GM19438 (cell line): ENCODE results near the gene PPFIBP1.
"Not testable (repeated sequence)": the region's sequence is repeated elsewhere in the genome, so short reads cannot be mapped to it uniquely, and the experiment has no call there.

Source experiments
- ATAC-seq: cut with Tn5 transposase; IDR thresholded peaks from one replicate; pipeline ENCODE4 v1.9.1; 2021; ENCODE audit warnings: low read depth; ENCODE audit not compliant: unreplicated experiment

The PPFIBP1 gene

DNA sequence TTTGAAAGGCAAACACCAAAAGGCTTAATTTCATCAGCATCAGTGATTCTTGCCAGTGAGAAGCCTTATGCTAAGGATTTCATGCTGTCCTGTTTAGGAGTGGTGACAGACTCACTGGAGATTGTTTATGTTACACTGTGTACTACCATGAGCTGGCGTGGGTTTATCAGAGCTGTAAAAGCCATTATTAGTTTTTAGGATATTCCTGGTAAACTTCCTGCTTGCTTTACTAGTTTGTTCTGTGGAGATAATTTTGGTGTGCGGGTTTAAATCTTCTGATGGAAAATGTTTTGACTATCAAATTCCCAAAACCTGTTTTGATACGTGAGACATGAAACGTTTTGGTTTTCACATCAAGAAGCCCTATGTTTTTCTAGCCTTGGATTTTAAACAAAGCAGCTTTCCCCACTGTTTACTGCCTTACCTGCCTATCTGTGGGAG, 15.2 kb downstream of the PPFIBP1 start:
- no peak for ATAC-seq

DNA sequence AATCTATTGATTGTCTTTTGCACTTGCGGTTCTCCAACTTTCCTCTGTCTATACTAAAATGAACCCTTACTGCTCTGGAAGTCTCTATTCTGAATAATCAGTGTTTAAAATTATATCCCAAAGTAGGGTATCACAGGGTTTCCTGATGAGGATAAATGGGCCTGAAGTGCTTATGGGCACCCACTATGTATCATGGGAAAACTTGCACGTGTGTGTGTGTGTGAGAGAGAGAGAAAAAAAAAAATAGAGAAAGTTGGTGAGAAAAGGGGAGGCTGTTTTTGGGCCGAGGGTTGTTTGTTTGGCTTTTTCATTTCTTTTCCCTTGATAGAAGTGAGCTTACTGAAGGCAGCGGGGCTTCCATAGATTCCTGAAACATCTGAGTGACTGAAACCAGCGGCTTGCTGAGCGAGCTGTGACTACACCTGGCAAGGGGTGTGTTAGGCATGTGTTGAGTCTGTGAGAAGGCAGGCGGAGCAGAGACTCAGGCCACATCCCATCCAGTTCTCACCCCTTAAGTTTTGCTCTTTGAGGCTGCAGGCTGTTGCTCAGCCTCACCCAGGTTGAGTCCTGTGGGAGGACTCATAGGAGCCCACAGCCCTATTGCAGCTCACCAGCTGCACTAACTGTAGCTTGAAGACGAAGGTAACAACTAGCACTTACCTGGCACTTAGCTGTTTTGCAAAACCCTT, 17.2 kb downstream of the PPFIBP1 start:
- no peak for ATAC-seq

DNA sequence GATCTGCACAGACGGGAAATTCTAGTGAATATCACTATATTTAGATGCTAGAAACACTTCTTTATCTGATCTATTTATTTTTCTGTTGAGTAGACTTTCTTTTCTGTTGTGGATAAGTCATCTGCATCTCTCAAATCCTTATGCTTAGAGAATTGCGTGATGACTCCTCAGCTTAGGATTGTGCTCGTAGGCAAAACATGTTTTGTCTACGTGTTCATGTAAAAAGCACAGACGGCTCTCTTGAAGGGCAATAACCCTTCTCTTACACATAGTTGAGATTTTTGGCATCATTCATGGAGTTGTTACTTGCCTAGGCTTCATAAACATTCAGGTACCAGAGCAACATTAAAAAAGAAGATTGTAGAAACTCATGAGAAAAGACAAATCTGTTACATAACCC, 18.6 kb downstream of the PPFIBP1 start:
- no peak for ATAC-seq

DNA sequence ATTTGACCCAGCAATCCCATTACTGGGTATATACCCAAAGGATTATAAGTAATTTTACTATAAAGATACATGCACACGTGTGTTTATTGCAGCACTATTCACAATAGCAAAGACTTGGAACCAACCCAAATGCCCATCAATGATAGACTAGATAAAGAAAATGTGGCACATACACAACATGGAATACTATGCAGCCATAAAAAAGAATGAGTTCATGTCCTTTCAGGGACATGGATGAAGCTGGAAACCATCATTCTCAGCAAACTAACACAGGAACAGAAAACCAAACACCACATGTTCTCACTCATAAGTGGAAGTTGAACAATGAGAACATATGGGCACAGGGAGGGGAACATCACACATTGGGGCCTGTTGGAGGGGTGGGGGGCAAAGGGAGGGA, 20.9 kb downstream of the PPFIBP1 start:
- ATAC-seq, result not testable (repeated sequence)

DNA sequence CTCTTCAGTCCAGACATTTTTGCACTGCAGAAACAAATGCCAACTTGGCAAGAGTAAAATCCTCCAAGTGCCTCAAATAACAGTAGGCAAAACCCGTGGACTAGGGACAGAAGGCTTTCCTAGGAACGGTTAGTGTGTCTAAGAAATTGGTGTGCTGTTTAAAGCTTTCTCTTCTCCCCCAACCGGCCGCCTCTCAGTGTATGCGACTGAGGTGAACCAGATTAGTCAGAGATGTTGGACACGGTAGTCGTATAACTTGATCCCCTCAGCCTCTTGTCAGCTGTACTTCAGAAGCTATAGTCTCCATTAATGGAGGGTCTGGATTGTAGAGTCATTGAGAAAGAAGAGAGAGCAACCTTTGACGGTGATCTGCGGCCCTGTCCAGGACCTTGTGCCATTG, 21.7 kb downstream of the PPFIBP1 start:
- ATAC-seq, result no peak

DNA sequence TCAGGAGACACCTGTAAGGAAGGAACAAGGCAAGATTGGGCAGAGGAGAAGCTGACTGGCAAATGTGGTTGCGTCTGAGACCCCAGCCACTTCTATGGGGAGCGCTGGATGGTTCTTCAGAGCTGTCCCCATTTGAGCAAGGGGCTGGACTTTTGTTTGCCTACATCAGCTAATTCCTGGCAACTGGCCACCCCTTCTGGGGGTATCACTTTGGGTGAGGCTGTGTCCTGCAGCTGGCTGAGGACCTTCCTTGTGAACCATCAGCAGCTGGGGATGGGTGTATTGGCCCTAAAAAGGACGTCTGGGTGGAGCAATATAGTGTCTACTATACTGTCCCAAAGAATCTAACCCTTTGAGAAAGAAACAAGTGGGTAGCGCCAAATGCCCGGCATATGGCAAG, 23.6 kb downstream of the PPFIBP1 start:
- ATAC-seq, result no peak

DNA sequence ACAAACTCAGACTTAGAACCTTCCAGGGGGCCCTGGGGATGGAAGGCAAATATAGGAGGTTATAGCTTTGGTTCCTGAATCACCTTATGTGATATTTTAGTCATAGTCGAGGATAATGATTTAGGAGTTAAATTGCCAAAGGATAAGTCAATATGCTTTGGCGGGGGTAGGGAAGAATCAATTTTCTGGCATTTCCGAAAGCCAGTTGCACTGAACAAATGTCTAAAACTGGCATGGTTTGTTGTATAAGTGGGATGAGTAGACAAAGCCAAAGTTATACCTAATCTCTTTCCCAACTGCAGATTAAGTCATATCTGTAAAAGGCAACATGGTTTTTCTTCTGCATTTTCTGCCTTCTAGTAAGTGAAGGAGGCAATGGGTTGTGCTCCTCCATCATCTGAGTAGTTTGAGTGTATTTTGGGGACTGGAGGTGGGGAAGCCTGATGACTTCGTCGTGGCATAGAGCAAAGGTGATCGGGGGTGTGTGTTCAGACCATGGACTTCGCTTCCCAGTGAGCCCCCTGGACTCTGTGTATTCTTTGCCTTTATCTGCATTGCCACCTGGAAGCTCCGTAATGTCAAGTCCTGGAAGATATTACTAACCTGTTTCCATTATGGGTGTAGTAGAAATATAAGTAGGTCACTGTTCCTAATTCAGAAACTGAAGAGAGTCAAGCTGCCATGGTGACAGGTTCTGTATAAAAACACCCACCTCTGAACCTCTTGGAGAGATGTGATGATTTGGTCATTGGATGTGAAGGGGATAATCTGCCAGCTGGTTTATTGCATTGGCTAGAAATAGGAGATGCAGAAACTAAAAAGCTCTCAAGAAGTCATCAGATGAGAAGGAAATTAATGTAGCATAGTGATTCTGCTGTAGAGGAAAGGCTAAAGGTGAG, 24.5 kb downstream of the PPFIBP1 start:
- no peak for ATAC-seq

DNA sequence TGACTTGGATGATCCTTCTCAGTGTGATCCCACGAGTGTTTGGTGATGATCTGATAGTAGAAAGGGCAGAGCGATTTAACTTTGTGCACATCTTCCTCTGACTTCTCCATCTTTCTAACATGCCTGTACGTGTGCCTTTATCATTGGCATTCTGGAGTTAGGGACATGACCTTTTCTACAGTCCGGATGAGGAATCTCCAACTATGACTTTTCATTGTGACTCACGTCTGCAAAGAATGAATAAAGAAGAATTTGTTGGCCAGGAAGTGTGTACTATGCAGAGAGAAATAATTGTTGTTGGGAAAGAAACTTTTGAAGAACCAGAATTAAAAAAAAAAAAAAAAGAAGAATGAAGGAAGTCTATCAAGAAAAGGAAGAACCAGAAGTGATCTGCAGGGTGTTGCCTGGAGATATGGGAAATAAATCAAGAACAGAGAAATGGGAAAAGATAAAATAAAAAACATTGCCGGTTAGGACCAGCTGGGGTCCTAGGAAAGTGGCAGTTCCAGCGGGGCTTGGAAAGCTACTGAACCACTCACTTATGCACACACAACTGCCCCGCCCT, 25.3 kb downstream of the PPFIBP1 start:
- no peak for ATAC-seq

DNA sequence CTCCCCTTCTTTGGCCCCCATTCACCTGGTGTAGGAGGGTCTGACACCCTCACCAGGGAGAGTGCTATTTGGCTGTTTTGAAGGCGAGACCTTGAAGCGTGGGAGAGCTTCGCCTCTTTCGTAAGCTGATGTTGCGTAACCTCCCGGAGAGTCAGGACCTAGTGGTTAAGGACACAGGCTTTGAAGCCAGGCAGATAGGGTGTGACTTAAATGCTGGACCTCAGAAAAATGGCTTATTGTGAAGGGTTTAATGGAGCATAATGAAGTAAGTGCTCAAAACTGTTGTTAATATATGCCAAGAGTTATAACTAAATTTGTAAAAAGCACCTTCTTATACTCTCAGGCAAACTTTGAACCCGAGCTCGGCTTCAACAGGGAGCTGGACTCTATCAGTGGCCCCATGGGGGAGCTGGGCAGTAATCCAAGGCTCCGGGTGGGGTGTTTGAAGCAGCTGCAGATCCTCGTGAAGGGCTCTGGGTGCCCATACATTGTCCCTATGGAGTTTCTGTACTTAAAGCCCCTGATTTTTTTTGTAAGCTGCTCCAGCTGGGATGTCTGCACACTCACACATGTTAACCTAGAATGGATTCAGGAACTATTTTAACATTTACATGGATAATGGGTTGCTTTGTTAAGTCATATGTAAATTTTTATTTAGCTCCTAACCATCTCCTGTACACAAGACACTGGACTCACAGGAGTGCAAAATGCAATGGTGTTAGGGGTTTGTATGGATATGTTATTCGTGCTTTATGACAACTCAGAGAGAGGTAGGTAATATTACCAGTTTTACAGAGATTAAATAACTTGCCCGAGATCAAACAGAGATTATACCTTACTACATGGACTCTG, 26.0 kb downstream of the PPFIBP1 start:
- no peak for ATAC-seq

DNA sequence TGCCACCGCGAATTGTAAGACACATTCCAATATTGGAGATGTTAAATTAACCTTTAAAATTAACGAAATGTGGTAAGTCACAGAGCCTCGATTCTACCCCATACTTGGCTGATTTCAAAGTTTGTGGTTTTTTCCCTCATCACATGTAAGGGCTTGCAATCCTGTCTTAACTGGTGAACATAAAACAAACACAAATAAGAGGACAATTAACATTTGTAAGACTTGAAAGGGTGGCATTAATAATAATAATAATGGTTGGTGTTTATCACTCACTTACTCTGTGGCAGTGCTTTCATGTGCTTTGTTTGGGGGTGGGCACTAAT, 26.6 kb downstream of the PPFIBP1 start:
- ATAC-seq, result no peak

DNA sequence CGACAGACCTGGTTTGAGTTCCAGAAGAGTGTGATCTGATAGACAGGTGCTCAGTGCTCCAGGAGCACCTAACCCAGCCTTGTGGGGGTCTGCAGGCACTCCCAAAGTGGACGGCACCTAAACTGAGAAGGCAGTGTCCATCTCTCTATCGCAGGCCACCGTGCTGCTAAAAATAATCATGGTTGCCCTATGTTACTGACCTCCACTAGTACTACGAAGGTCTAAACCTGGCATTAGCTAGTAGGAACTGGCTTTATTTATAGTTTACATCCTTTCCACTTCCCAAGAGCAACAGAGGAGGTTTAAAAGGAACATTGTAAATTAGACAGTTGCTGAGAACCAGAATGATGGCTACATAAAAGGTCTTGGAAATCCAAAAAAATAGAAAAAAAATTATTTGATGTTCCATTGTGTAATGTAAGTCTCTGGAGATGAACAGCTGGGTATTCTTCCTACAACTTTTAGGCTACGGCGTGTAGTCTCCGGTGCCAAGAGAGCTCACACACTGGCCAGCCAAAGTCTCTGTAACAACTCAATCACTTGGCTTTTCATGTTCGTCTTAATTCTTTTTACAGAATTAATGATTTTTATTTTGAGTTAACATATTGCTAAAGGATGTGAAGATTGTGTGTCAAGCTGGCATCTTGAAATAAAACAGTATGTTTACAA, 27.3 kb downstream of the PPFIBP1 start:
- no peak for ATAC-seq

DNA sequence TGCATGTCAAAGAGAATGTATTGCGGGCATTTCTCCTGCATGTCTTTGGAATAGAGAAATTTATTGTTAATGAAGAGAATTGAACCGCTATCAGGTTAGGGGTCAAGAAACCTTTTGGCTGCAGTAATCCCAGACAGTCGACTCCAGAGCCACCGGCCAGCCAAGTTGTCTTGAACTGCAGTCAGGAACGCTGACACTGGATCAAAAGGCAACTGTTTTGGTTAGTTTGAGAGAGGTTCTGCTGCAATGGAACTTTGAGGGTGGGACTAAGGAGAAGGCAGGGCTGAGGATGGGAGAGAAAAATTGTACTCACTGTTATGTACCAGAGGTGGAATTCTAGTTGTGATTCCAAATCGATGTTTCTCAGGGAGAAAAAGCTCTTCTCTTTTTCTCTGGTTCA, 28.2 kb downstream of the PPFIBP1 start:
- no peak for ATAC-seq

DNA sequence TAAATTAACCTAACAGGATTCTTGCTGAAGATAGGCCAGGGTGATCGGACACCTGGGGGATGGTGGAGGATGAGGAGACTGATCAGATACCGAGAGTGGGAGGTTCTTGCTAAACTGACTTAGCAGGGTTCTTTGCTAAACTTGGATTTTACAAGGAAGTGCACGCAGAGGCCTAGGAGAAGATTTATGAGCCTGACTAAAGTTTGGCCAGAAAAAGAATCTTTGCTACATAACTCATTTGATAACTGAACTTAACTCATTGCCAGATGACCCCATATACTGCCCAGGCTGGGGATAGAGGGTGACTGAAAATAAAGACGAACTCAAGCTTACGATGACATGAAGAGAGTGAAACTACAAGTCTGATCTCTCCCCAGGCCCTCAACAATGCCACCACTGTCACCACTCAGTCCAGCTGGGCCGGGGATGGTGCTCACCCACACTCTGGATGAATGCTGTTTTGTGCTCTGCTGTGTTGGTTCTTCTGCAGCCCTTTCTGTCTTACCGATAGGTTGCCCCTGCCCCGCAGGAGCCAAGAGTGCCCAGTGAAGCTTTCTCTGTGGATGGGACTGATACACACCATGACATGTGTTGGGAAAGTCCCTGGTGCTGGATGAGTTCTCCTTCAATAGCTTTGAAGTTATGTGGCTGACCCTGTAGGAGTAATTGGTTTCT, 29.0 kb downstream of the PPFIBP1 start:
- no peak for ATAC-seq

DNA sequence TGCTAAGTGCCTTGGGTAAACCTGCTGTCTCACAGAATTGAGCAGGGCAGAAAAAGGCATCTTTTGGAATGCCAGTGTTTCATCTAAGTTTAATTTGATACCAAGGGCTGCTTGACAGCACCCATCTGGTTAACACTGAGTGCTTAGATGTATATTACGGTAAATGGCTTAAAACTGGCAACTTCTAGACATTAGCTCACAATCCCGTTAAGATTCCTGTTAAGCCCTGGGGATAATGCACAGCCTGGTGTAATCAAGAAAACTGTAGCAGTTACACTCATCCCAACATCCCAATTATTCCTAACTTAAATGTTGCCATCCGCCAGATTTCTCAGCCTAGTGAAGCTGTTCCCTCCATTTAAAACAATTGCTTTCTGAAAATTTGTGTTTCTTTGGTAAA, 29.9 kb downstream of the PPFIBP1 start:
- no peak for ATAC-seq

DNA sequence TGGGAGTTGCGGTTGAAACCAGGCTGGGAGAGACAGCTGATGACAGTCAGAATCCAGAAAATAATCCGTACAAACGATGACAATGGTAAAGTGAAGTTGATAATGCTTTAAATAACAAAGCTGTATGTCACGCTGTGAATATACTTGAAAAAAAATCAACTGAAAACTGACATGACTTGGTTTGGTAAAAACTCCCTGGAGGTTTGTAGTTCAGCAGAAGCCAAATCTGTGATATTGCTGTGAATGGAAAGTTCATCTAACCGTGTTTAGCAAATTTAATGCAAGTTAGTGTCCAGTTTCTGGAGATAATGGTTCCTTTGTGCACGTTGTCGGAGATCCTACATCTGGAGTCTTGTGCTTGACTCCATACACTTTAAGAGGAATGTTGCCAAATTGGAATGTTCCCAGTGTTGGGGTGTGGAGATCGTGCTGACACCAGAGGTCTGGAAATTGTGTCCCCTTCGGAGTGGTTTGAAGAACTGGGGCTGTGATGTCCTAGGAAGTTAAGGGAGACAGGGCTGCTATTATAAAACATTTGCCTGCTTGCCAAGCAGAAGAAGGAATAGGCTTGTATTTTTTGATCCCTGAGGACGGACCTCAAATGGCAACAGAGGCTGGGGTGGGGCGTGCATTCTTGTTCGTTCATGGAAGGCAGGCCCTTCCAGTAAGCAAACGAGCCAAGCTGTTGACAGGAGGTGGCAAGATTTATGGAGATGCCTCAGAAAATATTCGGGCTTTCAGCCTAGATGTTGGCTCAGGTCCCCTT, 30.6 kb downstream of the PPFIBP1 start:
- no peak for ATAC-seq

DNA sequence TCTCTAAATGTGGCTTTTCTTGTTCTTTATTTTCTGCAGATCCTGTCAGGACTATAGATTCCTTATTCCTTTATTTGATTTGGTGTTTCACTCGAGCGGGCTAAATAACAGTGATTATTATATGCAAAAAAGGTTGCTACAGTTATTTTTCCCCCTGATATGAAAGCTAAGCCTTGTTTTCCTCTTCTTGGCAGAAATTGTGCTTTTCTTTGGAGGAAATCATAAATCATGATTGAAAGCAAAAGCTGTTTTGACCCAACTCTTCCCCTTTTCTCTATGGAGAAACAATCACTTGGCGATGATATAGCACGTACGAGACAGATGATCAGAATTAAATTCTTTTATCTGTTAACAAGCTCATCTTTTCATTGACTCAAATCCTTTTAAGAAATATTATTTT, 31.4 kb downstream of the PPFIBP1 start:
- ATAC-seq, result no peak

DNA sequence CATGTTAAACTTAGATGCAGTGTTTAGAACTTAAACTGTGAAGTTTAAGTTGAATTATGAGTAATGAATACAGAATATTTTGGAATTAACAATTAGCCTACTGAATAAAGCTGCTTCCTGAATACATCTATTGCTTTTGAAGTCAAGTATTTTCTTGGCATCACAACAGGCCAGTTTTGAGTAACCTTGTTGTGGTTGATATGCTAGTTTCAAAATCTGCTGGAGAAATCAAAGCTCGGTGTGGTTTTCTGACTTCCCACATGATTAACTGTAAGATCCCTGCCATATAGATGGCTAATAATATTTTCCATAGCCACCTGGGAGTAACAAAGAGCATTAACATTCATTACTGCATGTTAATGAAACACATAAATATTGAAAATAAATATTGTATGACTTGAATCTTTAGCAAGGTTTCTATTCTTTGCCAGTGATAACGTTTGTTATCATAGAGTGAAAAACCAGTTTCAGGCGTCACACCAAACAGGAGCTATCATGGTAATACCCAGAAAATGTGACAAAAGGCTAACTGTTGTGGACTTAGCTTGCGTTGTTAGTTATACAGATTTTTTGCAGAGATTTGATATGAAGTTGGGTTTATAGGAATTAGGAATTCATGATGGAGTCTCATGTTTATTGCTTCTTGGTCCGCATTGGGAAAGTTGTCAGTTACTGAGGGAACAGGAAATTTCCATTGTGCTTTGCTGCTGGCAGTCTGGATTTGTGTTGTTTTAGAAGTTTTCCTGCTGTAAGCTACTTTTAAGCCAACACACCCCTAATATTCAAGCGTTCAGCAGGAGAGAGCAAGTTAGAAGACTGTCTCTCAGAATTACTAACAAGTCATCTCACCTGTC, 32.1 kb downstream of the PPFIBP1 start:
- no peak for ATAC-seq

DNA sequence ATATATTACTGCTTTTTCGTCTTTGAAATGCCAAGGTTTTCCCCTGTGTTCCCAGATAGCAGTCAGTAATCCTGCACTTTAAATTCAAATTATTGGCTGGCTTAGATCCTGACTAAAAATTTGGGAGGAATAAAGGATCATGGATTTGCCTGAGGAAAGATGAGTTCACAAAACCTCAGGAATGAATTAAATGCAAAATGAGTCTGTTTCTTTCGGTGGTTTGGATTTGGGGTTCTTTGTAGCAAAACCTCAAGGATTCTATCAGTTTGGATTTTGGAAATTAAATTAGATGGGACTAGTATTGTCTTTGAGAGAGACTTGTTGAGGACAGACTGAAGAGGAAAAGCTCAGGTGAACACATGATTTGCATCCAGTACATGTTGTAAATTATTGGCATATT, 36.1 kb downstream of the PPFIBP1 start:
- no peak for ATAC-seq
